ENCODE data around the gene EHMT1. TPM values are rescaled to one million over a fixed set of nuclear protein-coding genes. Genes with fewer than 3 reads are reported as not detected.

The EHMT1 gene
- total RNA-seq, 1 donor from 2014 or later = 59.9 TPM

DNA sequence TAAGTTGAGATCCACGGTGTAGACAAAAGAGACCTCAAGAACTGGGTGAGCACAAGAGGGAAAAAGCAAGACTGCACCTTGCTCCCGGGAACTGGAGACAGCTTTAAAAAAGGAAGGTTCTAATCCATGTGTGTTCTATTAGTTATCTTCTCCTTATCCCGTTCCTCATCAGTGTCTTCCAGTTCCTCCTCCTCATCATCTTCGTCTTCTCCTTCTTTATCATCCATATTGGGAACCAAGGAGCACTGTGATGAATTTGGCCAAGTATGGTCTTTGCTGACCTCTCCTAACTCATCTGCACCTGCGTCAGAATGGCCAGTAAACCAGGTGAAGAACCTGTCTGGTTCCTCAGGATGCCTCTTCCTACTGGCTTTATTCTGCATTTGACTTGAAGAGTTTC lies 22.1 kb downstream of the EHMT1 start:
- Histone ChIP-seq H3K4me3 (ENCODE audit: low read depth, low read length) (no peak overlapping the region), H3K27me3 (ENCODE audit: control insufficient read depth, insufficient read depth, low read length) (no peaks in the 10 kb centered on the region), H3K36me3 (ENCODE audit: control insufficient read depth, insufficient read depth, low read length) (no peaks in the 10 kb centered on the region)
- no peak for DNase-seq (ENCODE audit: low read depth)
- TF ChIP-seq, protein P1, sequence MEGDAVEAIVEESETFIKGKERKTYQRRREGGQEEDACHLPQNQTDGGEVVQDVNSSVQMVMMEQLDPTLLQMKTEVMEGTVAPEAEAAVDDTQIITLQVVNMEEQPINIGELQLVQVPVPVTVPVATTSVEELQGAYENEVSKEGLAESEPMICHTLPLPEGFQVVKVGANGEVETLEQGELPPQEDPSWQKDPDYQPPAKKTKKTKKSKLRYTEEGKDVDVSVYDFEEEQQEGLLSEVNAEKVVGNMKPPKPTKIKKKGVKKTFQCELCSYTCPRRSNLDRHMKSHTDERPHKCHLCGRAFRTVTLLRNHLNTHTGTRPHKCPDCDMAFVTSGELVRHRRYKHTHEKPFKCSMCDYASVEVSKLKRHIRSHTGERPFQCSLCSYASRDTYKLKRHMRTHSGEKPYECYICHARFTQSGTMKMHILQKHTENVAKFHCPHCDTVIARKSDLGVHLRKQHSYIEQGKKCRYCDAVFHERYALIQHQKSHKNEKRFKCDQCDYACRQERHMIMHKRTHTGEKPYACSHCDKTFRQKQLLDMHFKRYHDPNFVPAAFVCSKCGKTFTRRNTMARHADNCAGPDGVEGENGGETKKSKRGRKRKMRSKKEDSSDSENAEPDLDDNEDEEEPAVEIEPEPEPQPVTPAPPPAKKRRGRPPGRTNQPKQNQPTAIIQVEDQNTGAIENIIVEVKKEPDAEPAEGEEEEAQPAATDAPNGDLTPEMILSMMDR (IDR thresholded peaks at IDR 0.05; ENCODE audit: insufficient read depth, low read length, poor library complexity, severe bottlenecking) = no peak

DNA sequence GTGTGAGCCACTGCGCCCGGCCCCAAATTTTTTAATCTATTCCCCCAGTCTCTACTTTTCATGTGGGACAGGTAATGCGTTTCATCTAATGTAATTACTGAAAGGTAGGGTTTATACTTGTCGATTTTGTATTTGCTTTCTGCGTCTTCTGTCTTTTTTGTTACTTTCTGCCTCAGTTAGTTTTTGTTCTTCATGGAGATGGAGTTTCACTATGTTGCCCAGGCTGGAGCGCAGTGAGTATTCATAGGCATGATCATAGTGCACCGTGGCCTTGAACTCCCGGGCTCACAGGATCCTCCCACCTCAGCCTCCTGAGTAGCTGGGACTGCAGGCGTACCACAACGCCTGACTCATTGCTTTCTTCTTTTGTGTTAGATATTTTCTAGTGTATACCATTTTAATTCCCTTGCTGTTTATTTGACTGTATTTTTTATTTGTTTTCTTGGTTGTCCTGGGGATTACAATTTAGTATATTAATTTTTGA lies 23.4 kb downstream of the EHMT1 start:
- no peaks in the 10 kb centered on the region for H3K36me3 ChIP-seq (ENCODE audit: control insufficient read depth, insufficient read depth, low read length)
- H3K4me3 ChIP-seq (ENCODE audit: low read depth, low read length) = no peak overlapping the region
- TF ChIP-seq, protein P1 (IDR thresholded peaks at IDR 0.05; ENCODE audit: insufficient read depth, low read length, poor library complexity, severe bottlenecking) = no peak
- H3K27me3 ChIP-seq (ENCODE audit: control insufficient read depth, insufficient read depth, low read length) = no peaks in the 10 kb centered on the region
- DNase-seq (ENCODE audit: low read depth) = no peak

GRCh38 chr9:137642892-137643291 lies 24.1 kb downstream of the EHMT1 start:
- no peaks in the 10 kb centered on the region for H3K27me3 ChIP-seq (ENCODE audit: control insufficient read depth, insufficient read depth, low read length)
- TF ChIP-seq, protein P1 (IDR thresholded peaks at IDR 0.05; ENCODE audit: insufficient read depth, low read length, poor library complexity, severe bottlenecking) = no peak
- DNase-seq (ENCODE audit: low read depth) = no peak
- no peaks in the 10 kb centered on the region for H3K36me3 ChIP-seq (ENCODE audit: control insufficient read depth, insufficient read depth, low read length)
- no peak overlapping the region for H3K4me3 ChIP-seq (ENCODE audit: low read depth, low read length)

DNA sequence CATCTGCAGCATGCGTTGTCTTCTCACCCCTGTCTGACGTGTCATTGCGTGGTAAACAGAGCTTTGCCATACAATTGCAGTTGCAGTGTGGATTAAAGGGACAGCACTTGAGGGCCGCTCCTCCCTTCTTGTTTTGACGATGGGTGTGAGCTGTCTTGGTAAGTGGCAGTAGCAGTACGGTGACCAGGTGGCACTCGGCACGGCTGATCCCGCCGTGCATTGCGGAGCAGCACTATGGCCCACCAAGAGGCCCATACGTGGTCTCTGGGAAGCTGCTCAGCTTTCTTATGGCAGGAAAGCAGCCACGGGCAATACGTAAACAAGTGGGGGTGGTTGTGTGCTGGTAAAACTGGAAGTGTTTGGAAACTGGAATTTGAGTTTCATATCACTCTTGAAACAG lies 25.1 kb downstream of the EHMT1 start:
- H3K36me3 ChIP-seq (ENCODE audit: control insufficient read depth, insufficient read depth, low read length) = no peaks in the 10 kb centered on the region
- no peak for DNase-seq (ENCODE audit: low read depth)
- no peaks in the 10 kb centered on the region for H3K27me3 ChIP-seq (ENCODE audit: control insufficient read depth, insufficient read depth, low read length)
- no peak overlapping the region for H3K4me3 ChIP-seq (ENCODE audit: low read depth, low read length)
- TF ChIP-seq, protein P1 (IDR thresholded peaks at IDR 0.05; ENCODE audit: insufficient read depth, low read length, poor library complexity, severe bottlenecking) = no peak

DNA sequence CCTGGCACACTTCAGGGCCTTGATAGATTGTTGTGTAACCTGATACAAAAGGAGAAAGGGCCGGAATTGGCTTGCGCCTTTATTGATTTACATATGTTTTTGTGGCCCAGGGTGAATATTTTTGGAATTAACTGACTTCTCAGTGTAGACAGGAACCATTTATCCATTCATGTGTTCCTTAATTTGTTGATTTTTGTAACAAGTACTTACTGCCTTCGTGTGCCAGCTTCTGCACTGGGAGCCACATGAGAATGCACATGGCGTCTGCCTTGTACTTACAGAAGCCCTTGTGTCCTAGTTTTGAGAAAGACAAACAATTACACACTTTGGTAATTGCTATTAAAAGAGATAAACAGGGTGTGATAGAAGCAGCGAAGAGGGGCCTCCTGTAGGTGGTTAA lies 26.4 kb downstream of the EHMT1 start:
- no peak for DNase-seq (ENCODE audit: low read depth)
- no peaks in the 10 kb centered on the region for H3K36me3 ChIP-seq (ENCODE audit: control insufficient read depth, insufficient read depth, low read length)
- H3K4me3 ChIP-seq (ENCODE audit: low read depth, low read length) = no peak overlapping the region

DNA sequence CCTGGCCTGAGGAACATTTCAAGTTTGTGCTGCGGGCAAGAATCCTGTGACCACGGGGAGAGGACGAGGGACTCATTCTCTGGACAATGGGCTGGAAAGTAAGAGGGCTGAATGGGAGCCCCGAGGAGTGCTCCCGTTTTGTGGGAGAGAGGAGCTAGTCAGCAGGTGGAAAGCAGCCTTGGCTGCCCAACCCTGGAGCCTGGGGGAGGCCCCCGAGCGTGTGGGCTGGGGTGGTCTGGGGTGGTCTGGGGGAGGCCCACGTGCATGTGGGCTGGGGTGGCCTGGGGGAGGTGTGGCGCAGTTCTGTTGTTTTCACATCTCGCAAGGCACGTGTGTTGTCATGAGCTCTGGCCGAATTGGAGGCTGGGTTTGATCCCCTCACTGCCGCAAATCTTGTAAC lies 27.5 kb downstream of the EHMT1 start:
- no peak for DNase-seq (ENCODE audit: low read depth)
- Histone ChIP-seq H3K4me3 (ENCODE audit: low read depth, low read length) (no peak overlapping the region), H3K36me3 (ENCODE audit: control insufficient read depth, insufficient read depth, low read length) (no peaks in the 10 kb centered on the region), H3K27me3 (ENCODE audit: control insufficient read depth, insufficient read depth, low read length) (no peaks in the 10 kb centered on the region)
- TF ChIP-seq, protein P1 (IDR thresholded peaks at IDR 0.05; ENCODE audit: insufficient read depth, low read length, poor library complexity, severe bottlenecking) = no peak

More for the DNA sequence above, 26.4 kb downstream of the EHMT1 start:
- no peaks in the 10 kb centered on the region for H3K27me3 ChIP-seq (ENCODE audit: control insufficient read depth, insufficient read depth, low read length)
- TF ChIP-seq, protein P1 (IDR thresholded peaks at IDR 0.05; ENCODE audit: insufficient read depth, low read length, poor library complexity, severe bottlenecking) = no peak

All from kidney epithelial cell (primary cell).